Measurements from ENCODE around the gene TIMP4.

The TIMP4 gene

DNA sequence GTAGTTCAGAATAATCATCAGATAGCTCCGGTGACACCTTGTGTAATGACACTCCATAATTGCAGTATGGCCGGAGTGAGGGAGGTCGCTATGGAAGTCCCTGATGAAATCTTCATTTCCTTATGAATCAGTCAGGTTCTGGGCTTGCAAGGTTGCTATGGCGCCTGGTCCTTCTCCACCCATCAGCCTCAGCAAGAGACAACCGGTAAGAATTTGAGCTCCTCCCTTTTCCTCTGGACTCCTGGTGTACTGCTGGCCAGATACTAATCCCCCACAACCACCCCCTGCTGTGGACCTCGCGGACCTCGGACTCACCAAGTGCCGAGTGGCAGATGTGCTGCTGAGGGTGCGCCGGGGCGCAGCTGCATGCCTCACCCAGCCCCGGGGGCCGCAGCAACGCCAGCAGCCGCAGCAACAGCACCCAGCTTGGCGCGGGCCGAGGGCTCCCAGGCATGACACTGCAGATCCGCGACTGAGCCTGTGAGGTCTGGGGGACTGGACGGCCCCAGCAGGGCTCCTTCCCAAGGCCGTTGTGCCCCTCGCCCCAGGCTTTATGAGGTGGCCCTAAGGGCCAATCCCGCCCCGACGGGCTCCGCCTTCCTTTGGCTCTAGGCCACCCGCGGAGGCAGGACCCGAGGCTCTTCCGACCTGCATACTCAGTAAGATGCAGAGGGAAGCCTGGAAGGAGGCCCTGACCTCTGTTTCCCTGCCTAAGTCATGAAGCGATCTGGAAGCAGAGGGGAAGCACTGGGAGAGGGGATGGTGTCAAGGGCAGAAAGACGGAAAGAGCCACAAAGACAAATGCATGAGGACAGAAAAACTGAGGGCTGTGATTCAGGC is at the start of gene TIMP4:
TSS of gene TIMP4 (minus strand) at position 526 of the 840 bp plus-strand sequence. CDS start at position 454, 72 bp downstream.
- DNase-seq (ENCODE audit: low spot score): no peak

DNA sequence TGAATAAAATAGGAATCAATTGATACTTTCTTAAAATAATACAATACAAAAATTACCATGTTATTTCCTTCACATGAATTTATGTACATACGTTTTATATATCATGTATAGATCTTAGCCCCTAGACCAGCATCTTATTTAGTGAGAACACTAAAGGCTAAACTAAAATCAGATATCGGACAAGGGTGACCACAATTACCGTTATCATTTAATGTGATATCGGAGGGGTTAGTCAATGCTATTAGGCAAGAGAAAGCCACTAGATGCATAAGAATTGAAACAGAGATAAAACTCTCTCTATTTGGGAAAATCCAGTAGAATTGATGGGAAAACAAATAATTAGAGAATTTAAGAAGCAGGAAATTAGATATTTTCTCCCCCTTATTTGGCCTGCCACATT is 46.5 kb upstream of the TIMP4 start:
- DNase-seq (ENCODE audit: low spot score): no peak

DNA sequence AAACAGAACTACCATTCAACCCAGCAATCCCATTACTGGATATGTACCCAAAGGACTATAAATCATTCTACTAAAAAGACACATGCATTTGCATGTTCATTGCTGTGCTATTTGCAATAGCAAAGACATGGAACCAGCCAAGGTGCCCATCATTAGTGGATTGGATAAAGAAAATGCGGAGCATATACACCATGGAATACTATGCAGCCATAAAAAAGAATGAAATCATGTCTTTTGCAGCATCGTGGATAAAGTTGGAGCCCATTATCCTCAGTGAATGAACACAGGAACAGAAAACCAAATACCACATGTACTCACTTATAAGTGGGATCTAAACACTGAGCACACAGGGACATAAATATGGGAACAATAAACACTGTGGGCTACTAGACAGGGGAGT is 43.1 kb upstream of the TIMP4 start:
- no peak for DNase-seq (ENCODE audit: low spot score)

DNA sequence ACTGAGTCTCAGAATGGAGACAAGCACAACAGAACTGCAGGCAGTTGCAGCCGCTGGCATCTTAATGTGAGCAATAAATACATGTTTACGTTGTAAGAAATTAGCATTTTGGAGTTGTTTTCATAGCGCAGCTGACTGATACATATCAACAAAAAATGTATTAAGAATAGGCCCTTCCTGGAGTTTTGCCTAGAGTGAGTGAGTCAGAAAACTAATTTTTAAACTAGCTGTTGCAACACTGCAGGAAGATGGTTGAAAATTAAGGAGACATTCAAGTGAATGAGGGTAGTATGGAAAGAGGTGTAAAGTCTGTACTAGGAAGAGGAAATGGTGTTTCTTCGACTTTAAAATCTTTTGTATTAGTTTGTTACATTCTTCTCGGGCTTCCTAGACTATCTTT is 39.6 kb upstream of the TIMP4 start:
- no peak for DNase-seq (ENCODE audit: low spot score)

DNA sequence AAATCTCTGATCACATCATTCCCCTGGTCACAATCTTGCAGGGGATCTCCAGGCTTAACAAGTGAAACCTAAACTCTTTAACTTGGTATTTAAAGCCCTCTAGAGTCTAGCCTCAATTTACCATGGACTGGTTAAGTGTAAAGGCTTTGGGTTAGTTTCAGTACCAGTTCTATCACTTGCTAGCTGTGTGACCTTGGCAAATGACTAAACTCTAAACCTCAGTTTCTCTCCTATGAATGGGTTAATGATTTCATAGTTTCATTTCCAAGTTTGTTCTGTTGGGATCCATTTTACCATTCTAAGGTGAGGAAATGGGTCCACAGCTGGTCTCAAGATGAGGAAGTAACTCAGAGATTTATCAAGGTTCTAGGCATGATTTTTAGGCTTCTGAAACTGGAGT is 38.8 kb upstream of the TIMP4 start:
- no peak for DNase-seq (ENCODE audit: low spot score)

DNA sequence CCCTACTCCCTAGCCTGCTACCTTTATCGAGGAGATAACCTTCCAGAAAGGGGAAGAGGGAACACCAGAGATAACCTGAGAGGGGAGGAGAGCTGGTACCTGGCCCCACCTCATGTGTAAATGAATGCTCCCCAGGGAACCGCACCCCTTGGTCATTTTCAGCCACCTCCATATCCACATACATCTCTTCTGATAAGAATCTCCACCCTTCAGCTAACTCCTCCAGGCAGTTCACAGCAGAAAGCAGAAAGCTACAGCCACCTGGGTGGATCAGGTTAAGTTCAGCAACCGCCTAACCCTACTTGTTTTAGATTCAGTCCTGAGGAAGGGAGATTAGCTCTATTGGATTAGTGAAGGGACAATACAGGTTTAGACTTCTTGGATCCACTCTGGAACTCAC is 38.0 kb upstream of the TIMP4 start:
- no peak for DNase-seq (ENCODE audit: low spot score)

DNA sequence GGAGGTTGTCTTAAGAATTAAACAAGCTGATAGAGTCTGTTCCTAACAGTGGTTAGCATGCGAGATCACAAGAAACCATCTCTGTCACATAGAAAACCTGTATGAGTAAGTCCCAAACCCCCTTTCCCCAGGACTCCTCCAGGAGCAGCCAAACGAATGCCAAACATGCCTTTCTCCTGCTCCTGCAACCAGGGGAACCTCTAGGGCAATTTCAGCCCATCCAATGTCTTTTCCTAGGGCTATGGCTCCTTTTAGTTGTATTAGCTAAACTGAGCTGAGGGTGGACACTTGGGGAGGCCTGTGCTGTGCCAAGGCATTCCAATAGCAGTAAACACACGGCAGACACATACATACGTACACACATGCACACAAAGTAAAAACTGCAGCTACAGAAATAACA is 36.5 kb upstream of the TIMP4 start:
- no peak for DNase-seq (ENCODE audit: low spot score)

DNA sequence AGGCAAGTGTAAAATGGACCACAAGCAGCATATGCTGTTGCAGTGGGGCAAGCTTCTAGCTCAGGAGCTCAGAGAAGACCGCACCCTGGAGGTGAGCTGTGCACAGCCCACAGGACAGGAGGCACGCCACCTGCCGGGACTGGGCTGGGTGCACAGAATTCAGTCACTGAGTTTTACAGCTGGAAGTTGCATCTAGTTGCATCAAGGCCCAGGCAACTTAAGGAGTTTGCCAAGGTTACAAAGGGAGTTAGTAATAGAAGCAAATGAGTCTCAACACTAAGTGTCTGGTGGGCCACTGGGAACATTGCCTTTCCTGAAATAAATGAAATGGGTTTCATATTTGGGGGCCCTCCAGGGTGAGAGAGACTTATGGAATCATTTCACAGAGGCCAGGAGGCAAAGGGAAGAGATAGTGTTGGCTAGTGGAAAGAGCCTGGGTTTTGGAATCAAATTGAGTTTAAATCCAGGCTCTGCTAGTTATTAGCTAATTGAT is 36.0 kb upstream of the TIMP4 start:
- no peak for DNase-seq (ENCODE audit: low spot score)

DNA sequence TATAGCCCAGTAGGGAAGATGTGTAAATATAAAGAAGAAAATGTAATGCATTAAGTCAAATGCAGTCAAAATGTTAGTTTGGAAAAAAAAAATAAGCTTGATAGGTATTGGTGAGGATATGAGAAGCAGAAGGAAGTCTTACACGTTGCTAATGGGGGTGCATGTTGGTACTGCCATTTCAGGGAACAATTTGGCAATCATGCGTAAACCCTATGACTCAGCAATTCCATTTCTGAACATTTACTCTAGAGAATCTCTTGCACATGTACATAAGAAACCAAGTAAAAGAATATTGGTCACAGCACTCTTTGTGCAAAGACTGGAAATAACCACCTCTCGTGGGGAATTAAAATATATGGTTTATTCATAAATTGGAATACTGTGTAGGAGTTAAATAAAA is 35.5 kb upstream of the TIMP4 start:
- no peak for DNase-seq (ENCODE audit: low spot score)

DNA sequence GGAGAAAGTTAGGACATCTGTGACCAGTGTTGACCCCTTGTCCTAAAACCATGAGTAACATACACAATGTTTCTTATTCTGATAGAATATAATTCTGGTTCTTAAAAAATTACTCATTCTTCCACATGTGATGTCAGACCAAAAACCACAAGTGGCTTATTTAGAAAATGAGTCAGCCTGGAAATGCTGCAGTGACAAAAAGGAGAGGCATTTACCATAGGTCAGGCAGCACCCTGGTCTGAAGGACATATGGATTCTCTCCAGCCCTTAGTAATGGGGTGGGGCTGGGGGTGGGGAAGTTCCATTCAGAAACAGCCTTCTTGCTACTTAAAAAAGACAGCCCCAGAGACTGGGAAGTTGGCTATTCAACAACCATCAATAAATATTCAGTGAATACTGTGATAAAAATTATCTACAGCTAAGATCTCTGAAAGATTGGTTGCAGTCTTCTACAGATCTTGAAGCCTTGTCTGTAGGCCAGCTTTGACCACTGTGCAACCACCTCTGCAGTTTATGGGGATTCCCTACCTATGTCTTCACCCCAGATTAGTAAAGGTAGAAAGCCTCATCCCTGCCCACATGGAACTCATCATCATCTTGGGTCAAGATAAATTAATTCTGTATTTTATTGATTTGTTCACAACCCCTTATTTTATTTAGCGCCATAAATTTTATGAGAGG is 34.9 kb upstream of the TIMP4 start:
- peak; percentile 6 for DNase-seq (ENCODE audit: low spot score)

DNA sequence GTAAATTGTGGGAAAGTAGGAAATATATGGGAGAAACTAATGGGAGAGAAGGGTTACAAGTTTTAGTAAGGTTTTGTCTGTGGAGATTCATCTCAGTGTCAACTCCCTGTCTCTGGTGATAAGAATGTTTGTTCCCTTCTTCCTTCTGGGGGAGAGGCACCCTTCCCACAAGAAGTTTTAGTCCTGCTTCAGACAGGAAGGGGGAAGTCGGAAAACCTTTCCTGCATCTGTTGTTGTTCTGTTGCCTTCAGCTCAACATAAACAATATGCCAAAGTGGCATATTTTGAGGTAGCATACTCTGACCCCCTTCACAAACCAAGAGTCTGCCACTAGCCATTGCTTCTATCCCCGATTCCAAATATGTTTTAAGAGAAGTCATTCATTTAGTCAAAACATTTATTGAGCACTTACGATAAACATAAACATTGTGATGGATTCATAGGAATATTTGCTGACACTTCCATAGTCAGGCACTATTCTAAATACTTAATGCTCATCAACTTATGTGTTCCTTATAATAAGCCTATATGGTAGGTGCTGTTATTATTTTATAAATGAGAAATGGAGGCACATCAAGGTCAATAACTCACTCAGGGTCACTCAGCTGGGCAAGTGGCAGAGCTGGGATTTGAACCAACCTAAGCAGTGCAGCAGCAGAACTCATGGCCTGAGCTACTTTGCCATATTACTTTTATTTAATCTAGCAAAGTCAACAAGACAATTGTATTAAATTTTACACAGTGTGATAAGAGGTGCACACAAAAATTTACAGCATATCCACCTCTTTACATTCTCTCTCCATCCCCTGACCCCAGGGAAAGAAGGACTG is 34.2 kb upstream of the TIMP4 start:
- DNase-seq (ENCODE audit: low spot score): no peak

DNA sequence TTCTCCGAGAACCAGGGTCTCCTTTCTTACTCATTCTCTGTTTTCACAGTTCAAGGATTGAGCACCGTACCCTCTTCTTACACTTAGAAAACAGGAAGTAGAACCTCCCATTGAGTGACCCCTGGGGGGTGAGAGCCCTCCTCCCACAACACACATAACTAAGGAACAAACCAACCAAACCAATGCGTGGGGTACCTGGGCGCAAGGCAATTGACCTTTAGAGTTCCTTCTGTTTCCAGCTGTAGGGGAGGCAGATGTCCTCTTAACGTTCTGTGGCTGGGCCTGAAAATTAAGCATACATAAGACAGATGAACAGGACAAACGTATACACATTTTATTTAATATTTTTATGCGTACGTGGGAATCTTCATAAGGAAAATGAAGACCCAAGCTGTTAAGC is 33.5 kb upstream of the TIMP4 start:
- no peak for DNase-seq (ENCODE audit: low spot score)

DNA sequence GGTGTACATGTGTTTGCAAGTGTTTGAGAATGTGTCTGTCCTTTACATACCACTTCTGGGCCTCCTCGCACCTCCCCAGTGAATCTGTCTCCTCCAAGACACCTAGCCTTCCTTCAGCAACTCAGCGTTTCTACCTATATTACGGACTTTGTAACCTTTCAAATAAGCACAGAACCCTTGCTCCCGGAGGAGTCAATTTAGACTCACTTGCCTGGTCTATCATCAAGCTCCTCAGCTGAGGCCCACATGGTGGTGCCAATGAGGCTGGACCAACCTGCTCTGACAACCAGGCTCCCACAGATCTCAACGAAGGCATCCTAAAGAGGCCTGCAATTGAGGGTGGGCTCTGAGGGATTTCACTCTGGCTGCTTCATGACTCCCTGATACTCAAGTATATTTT is 32.8 kb upstream of the TIMP4 start:
- DNase-seq (ENCODE audit: low spot score): no peak

DNA sequence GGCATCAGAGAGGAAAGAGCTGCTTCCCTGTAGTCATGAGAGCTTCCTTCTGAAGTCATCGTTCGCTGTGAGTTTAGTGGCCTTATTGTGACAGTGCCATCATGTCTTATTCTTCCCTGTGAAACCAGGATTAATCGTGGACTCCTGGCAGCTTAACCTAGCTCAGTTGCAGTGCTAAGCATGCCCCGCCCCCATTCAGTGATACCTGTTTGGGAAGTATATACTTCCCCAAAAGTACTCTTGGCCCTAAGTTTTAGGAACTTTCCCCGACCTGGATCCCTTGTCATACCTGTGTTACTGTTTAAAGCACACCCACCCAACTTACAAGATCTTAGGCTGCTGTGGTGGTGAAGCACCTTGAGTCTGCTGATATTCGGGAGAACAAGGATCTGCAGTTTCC is 32.1 kb upstream of the TIMP4 start:
- no peak for DNase-seq (ENCODE audit: low spot score)

DNA sequence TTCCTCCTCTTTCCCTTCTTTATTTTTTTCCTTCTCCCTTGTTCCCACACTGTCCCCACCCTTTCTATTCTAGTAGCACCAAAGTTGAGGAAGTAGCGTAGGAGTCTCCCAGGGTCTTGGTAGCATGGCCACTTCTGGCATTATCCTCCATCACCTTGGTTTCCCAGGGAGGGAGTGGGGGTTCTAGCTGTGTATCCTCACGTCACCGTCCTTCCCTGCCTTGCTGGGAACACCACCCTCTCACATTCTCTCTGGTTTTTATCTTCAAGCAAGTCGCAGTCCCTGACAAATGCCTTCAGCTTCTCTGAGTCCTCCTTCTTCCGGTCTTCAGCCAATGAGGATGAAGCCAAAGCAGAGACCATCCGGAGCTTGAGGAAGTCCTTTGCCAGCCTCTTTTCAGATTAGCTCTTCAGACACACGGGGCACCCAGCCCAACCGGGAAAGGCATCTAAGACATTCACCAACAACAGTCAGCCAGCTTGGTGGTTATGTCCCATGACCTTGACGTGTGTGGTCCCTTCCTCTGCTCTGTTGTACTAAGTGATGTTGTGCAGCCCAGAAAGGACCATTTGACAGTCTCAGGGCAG is 31.6 kb upstream of the TIMP4 start:
- DNase-seq (ENCODE audit: low spot score): no peak

DNA sequence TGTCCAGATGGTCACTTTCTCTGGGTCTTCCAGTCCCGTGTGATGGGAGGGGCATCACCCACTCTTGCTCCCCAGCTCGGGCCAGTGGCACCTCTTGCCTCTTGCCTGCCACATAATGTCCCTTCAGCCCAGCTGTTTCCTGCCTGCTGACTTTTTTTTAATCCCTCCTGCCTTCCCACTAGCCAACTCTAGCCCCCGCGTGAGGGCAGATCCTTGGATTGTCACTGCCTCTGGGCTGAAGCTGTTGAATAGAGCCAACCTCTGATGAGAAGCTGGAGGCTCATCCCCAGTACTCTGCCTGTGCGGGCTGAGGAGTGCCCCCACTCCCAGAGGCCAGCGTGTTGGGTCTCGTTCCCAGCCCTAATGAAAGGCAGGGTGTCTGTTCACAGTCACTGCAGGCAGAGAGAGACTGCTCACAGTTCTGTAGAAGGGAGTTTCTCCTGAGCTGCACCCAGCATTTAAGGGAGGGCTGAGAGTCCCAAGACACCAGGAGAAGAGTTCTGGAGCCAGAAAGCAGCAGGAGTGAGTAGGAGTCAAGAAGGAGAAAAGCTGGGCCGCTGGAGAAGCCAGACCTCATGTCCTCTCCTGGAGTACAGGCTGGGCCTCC is 30.1 kb upstream of the TIMP4 start:
- no peak for DNase-seq (ENCODE audit: low spot score)

DNA sequence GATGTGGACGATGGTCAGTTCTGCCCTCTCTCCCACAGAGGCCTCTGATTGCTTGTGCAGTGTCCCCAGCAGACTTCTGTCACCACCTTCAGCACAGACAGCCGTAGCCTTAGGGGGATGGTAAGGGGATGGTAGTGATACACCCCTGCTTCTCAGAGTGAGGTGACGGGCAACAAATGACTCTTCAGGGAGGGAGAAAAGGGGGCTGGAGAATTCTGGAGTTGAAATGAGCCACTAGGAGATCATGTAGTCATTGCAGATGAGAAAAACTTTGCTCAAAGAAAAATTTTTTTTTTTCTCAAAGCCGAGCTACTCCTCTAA is 29.6 kb upstream of the TIMP4 start:
- DNase-seq (ENCODE audit: low spot score): no peak

DNA sequence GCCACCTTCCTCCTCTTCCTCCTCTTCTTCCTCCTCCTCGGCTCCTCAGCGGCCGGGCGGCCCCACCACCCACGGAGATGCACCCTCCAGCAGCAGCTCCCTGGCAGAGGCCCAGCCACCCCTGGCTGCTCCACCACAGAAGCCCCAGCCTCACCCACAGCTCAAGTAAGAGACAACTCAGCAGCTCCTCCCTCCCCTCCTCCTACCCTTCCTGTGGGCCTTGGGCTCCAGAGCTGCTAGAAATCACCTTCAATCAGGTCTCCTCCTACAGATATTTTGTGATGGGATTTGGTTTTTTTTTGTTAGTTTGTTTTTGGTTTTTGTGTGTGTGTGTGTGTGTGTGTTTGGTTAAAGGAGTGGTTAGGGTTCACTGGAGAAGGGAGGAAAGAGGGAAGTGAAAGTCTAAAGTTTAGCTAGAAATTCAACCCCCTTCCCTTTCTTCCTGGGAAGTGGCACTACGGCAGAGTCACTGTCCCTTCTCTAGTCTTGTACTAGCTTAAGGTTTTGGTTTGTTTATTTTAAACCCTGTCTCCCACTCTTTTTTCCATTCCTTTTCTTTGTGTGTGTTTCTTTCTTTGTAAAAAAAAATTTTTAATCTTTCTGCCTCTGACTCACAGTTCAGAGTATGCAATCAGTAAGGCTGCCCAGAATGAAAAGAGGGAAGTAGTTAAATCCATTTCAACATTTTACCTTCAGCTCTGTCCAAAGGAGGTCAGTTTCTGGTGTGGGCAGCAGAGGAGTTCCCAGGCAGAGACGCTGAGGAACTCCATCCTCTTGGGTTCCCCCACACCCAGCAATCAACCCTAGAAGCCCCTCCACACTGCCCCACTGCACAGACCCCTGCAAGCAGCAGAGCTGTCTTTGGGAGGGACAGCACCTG is 29.0 kb upstream of the TIMP4 start:
- DNase-seq (ENCODE audit: low spot score): no peak

DNA sequence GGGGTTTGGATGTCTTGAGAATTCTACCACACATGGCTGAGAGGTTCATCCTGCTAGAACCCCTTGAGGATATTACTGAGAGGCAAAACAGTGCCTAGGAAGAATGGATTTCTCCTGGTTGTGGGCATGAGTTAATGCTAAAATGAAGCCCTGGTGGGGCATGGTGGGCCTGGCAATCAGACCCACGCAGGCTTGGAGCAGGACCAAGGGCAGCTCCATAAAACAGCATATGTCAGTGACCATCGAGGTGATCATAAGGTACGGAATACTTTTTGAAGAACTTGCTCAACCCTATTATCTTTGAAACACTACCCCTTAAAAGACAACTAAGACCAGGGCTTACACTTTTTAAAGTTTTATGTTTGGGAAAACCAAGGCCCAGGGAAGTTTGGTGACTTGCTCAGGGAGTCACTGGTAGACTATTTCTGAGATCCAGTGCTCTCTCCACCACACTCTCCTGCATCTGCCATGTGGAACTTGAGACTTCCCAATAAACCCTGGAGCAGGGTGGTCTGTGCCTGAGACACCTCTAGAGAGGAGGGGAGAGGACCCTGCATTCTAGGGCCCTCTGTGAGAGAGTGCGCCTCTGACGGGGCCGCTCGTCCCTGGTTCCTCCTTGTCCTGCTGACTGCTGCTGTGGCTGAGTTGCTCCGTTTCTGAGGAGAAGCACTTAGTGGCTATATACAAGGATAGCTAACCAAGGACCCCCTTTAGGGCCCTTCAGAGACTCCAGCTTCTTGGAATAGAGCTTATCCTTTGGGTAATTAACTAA is 28.0 kb upstream of the TIMP4 start:
- DNase-seq (ENCODE audit: low spot score): no peak

DNA sequence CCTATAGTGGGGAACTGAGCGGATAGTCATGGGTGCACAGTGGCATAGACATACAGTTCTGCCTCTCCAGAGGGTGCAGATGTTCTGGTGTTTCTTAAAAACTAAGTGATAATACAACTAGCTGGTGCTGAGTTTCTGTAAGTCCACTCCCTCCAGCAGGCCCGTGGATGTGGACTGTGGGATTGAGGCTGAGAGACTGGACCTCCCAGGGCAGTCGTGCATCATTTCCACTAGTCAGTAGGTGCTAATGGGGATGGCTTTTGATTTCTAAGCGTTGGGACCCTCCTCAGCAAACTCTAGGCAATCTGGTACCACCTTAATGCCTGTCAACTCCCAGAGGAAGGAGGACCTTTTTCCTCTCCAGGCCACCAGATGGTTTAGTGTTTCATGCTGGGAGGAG is 27.3 kb upstream of the TIMP4 start:
- DNase-seq (ENCODE audit: low spot score): no peak
